ENCODE results near the gene SPACA4. TPM values are rescaled to one million over a fixed set of nuclear protein-coding genes. Genes with fewer than 3 reads are reported as not detected.
A peak's percentile ranks its signal among the peaks of the same experiment; 100 is the strongest.

SPACA4 gene
- total RNA-seq, 1 experiment from 2014 or later: not detected

- no peaks in the 10 kb centered on the region for H3K79me2 ChIP-seq (ENCODE audit: low read depth)
- H3K4me2 ChIP-seq: no peak overlapping the region
- H3K4me3 ChIP-seq: no peak overlapping the region
- POLR2A ChIA-PET (ENCODE audit: unreplicated experiment): no interaction called here
- H3K9me3 ChIP-seq (ENCODE audit: insufficient read depth, low read depth): no peaks in the 10 kb centered on the region
- peaks cover 35% of the 10 kb centered on the region for H3F3A ChIP-seq (ENCODE audit: insufficient read depth, low read depth)
- TF ChIP-seq CTCF (conservative IDR thresholded peaks at IDR 0.05) (no peak), EZH2 (IDR thresholded peaks at IDR 0.05; ENCODE audit: low read depth) (no peak)
- no peak overlapping the region for H2AFZ ChIP-seq
- no TSS peak for BruUV-seq (replicated peaks)
- H3K4me1 ChIP-seq (replicated peaks; ENCODE audit: insufficient read depth): peaks cover 12% of the 10 kb centered on the region
- no peaks in the 10 kb centered on the region for H4K20me1 ChIP-seq (ENCODE audit: insufficient read depth)
- CTCF ChIA-PET: interaction anchor here (0.7 to 1.2 kb wide), 2 partner anchors 15 to 25 kb away, joined by 3 read pairs; no protein-coding TSS in a partner anchor
- no peaks in the 10 kb centered on the region for H3K9me2 ChIP-seq (ENCODE audit: insufficient read depth)
- H3K27me3 ChIP-seq (ENCODE audit: insufficient read depth, low read depth): no peaks in the 10 kb centered on the region
- no peaks in the 10 kb centered on the region for H3K36me3 ChIP-seq (ENCODE audit: low read depth)
- intact Hi-C loops (cut with micrococcal nuclease; ENCODE audit: unreplicated experiment): no loop called here
- no peak overlapping the region for H3K27ac ChIP-seq
- no peak for DNase-seq
Observed at GRCh38 chr19:48609571-48610108, 3.1 kb downstream of the SPACA4 start.

- no peak overlapping the region for H2AFZ ChIP-seq
- intact Hi-C loops (cut with micrococcal nuclease; ENCODE audit: unreplicated experiment): no loop called here
- H3K4me1 ChIP-seq (replicated peaks; ENCODE audit: insufficient read depth): peaks cover 32% of the 10 kb centered on the region
- H3K9me3 ChIP-seq (ENCODE audit: insufficient read depth, low read depth): no peaks in the 10 kb centered on the region
- no peak overlapping the region for H3K4me2 ChIP-seq
- no peaks in the 10 kb centered on the region for H3K9me2 ChIP-seq (ENCODE audit: insufficient read depth)
- no peak for TF ChIP-seq CTCF (conservative IDR thresholded peaks at IDR 0.05)
- no peak for TF ChIP-seq EZH2 (IDR thresholded peaks at IDR 0.05; ENCODE audit: low read depth)
- no peak overlapping the region for H3K27ac ChIP-seq
- CTCF ChIA-PET: no interaction called here
- H3K79me2 ChIP-seq (ENCODE audit: low read depth): peaks cover 18% of the 10 kb centered on the region
- no peak overlapping the region for H3K4me3 ChIP-seq
- no peak for DNase-seq
- peaks cover 17% of the 10 kb centered on the region; the same call in 1 of the 2 replicates for H3K36me3 ChIP-seq (ENCODE audit: low read depth)
- no peaks in the 10 kb centered on the region for H3K27me3 ChIP-seq (ENCODE audit: insufficient read depth, low read depth)
- H4K20me1 ChIP-seq (ENCODE audit: insufficient read depth): peaks cover 18% of the 10 kb centered on the region
- H3F3A ChIP-seq (ENCODE audit: insufficient read depth, low read depth): peaks cover 51% of the 10 kb centered on the region
- POLR2A ChIA-PET (ENCODE audit: unreplicated experiment): no interaction called here
- no TSS peak for BruUV-seq (replicated peaks)
Observed at GRCh38 chr19:48611872-48612271, 5.3 kb downstream of the SPACA4 start.

GRCh38 chr19:48613024-48613851 lies 6.7 kb downstream of the SPACA4 start:
- peaks cover 31% of the 10 kb centered on the region for H3K79me2 ChIP-seq (ENCODE audit: low read depth)
- POLR2A ChIA-PET (ENCODE audit: unreplicated experiment): no interaction called here

More at GRCh38 chr19:48613024-48613851, 6.7 kb downstream of the SPACA4 start:
- H4K20me1 ChIP-seq (ENCODE audit: insufficient read depth): peaks cover 32% of the 10 kb centered on the region
- H3K27ac ChIP-seq: no peak overlapping the region
- peaks cover 31% of the 10 kb centered on the region for H3K36me3 ChIP-seq (ENCODE audit: low read depth)
- CTCF ChIA-PET: no interaction called here
- BruUV-seq (replicated peaks): no TSS peak
- no peak for DNase-seq
- no peaks in the 10 kb centered on the region for H3K9me2 ChIP-seq (ENCODE audit: insufficient read depth)
- H3K27me3 ChIP-seq (ENCODE audit: insufficient read depth, low read depth): no peaks in the 10 kb centered on the region
- no peak overlapping the region for H2AFZ ChIP-seq
- no peaks in the 10 kb centered on the region for H3K9me3 ChIP-seq (ENCODE audit: insufficient read depth, low read depth)
- no peak for TF ChIP-seq EZH2 (IDR thresholded peaks at IDR 0.05; ENCODE audit: low read depth)
- TF ChIP-seq CTCF (conservative IDR thresholded peaks at IDR 0.05): no peak
- H3K4me3 ChIP-seq: no peak overlapping the region
- peak overlapping the region; percentile 94; the same call in 1 of the 2 replicates for H3K4me2 ChIP-seq
- peaks cover 61% of the 10 kb centered on the region for H3F3A ChIP-seq (ENCODE audit: insufficient read depth, low read depth)
- intact Hi-C loops (cut with micrococcal nuclease; ENCODE audit: unreplicated experiment): no loop called here
- peaks cover 42% of the 10 kb centered on the region for H3K4me1 ChIP-seq (replicated peaks; ENCODE audit: insufficient read depth)
